ENCODE results near the gene FAM237A.

FAM237A gene

GRCh38 chr2:206626108-206626507 lies 16.2 kb upstream of the FAM237A start:
- no peaks in the 10 kb centered on the region for H3K9me3 ChIP-seq (ENCODE audit: control insufficient read depth, low read length)
- H3K36me3 ChIP-seq (ENCODE audit: control insufficient read depth, insufficient read depth, low read length) = no peaks in the 10 kb centered on the region
- no peaks in the 10 kb centered on the region for H3K27me3 ChIP-seq (replicated peaks; ENCODE audit: control insufficient read depth, insufficient read depth, low read length, poor library complexity, severe bottlenecking)
- H3K4me3 ChIP-seq (ENCODE audit: insufficient read depth, low read depth, low read length, poor library complexity, severe bottlenecking) = no peak overlapping the region
- no peak overlapping the region for H3K27ac ChIP-seq (ENCODE audit: insufficient read depth, low read length, poor library complexity, severe bottlenecking)
- H3K4me1 ChIP-seq (ENCODE audit: control insufficient read depth, insufficient read depth, low read length, poor library complexity, severe bottlenecking) = no peaks in the 10 kb centered on the region
- DNase-seq = no peak

- no peak for DNase-seq
- Histone ChIP-seq H3K9me3 (ENCODE audit: control insufficient read depth, low read length) (no peaks in the 10 kb centered on the region), H3K27me3 (replicated peaks; ENCODE audit: control insufficient read depth, insufficient read depth, low read length, poor library complexity, severe bottlenecking) (no peaks in the 10 kb centered on the region), H3K4me1 (ENCODE audit: control insufficient read depth, insufficient read depth, low read length, poor library complexity, severe bottlenecking) (no peaks in the 10 kb centered on the region), H3K27ac (ENCODE audit: insufficient read depth, low read length, poor library complexity, severe bottlenecking) (no peak overlapping the region), H3K4me3 (ENCODE audit: insufficient read depth, low read depth, low read length, poor library complexity, severe bottlenecking) (no peak overlapping the region), H3K36me3 (ENCODE audit: control insufficient read depth, insufficient read depth, low read length) (no peaks in the 10 kb centered on the region)
Observed at GRCh38 chr2:206627632-206628031, 14.7 kb upstream of the FAM237A start.

GRCh38 chr2:206631340-206631739 lies 10.9 kb upstream of the FAM237A start:
- no peak overlapping the region for H3K4me3 ChIP-seq (ENCODE audit: insufficient read depth, low read depth, low read length, poor library complexity, severe bottlenecking)
- H3K27ac ChIP-seq (ENCODE audit: insufficient read depth, low read length, poor library complexity, severe bottlenecking) = no peak overlapping the region
- no peaks in the 10 kb centered on the region for H3K36me3 ChIP-seq (ENCODE audit: control insufficient read depth, insufficient read depth, low read length)
- no peaks in the 10 kb centered on the region for H3K27me3 ChIP-seq (replicated peaks; ENCODE audit: control insufficient read depth, insufficient read depth, low read length, poor library complexity, severe bottlenecking)
- no peaks in the 10 kb centered on the region for H3K4me1 ChIP-seq (ENCODE audit: control insufficient read depth, insufficient read depth, low read length, poor library complexity, severe bottlenecking)
- DNase-seq = no peak
- no peaks in the 10 kb centered on the region for H3K9me3 ChIP-seq (ENCODE audit: control insufficient read depth, low read length)

GRCh38 chr2:206635015-206635414 lies 7.3 kb upstream of the FAM237A start:
- H3K9me3 ChIP-seq (ENCODE audit: control insufficient read depth, low read length) = no peaks in the 10 kb centered on the region
- H3K4me1 ChIP-seq (ENCODE audit: control insufficient read depth, insufficient read depth, low read length, poor library complexity, severe bottlenecking) = no peaks in the 10 kb centered on the region
- no peak overlapping the region for H3K4me3 ChIP-seq (ENCODE audit: insufficient read depth, low read depth, low read length, poor library complexity, severe bottlenecking)
- H3K27ac ChIP-seq (ENCODE audit: insufficient read depth, low read length, poor library complexity, severe bottlenecking) = no peak overlapping the region
- no peaks in the 10 kb centered on the region for H3K27me3 ChIP-seq (replicated peaks; ENCODE audit: control insufficient read depth, insufficient read depth, low read length, poor library complexity, severe bottlenecking)
- no peaks in the 10 kb centered on the region for H3K36me3 ChIP-seq (ENCODE audit: control insufficient read depth, insufficient read depth, low read length)
- DNase-seq = no peak

GRCh38 chr2:206639636-206640035 lies 2.7 kb upstream of the FAM237A start:
- DNase-seq = no peak
- H3K4me1 ChIP-seq (ENCODE audit: control insufficient read depth, insufficient read depth, low read length, poor library complexity, severe bottlenecking) = no peaks in the 10 kb centered on the region
- H3K27ac ChIP-seq (ENCODE audit: insufficient read depth, low read length, poor library complexity, severe bottlenecking) = no peak overlapping the region
- no peaks in the 10 kb centered on the region for H3K9me3 ChIP-seq (ENCODE audit: control insufficient read depth, low read length)
- no peak overlapping the region for H3K4me3 ChIP-seq (ENCODE audit: insufficient read depth, low read depth, low read length, poor library complexity, severe bottlenecking)
- no peaks in the 10 kb centered on the region for H3K36me3 ChIP-seq (ENCODE audit: control insufficient read depth, insufficient read depth, low read length)
- peaks cover 11% of the 10 kb centered on the region for H3K27me3 ChIP-seq (replicated peaks; ENCODE audit: control insufficient read depth, insufficient read depth, low read length, poor library complexity, severe bottlenecking)

- no peak for DNase-seq
- no peaks in the 10 kb centered on the region for H3K36me3 ChIP-seq (ENCODE audit: control insufficient read depth, insufficient read depth, low read length)
- no peak overlapping the region for H3K4me3 ChIP-seq (ENCODE audit: insufficient read depth, low read depth, low read length, poor library complexity, severe bottlenecking)
- peaks cover 11% of the 10 kb centered on the region for H3K27me3 ChIP-seq (replicated peaks; ENCODE audit: control insufficient read depth, insufficient read depth, low read length, poor library complexity, severe bottlenecking)
- H3K4me1 ChIP-seq (ENCODE audit: control insufficient read depth, insufficient read depth, low read length, poor library complexity, severe bottlenecking) = no peaks in the 10 kb centered on the region
- no peaks in the 10 kb centered on the region for H3K9me3 ChIP-seq (ENCODE audit: control insufficient read depth, low read length)
- H3K27ac ChIP-seq (ENCODE audit: insufficient read depth, low read length, poor library complexity, severe bottlenecking) = no peak overlapping the region
Observed at GRCh38 chr2:206641226-206641625, 1.1 kb upstream of the FAM237A start.

GRCh38 chr2:206647985-206648384 lies 5.7 kb downstream of the FAM237A start:
- Histone ChIP-seq H3K9me3 (ENCODE audit: control insufficient read depth, low read length) (no peaks in the 10 kb centered on the region), H3K4me1 (ENCODE audit: control insufficient read depth, insufficient read depth, low read length, poor library complexity, severe bottlenecking) (no peaks in the 10 kb centered on the region), H3K27ac (ENCODE audit: insufficient read depth, low read length, poor library complexity, severe bottlenecking) (no peak overlapping the region), H3K27me3 (replicated peaks; ENCODE audit: control insufficient read depth, insufficient read depth, low read length, poor library complexity, severe bottlenecking) (no peaks in the 10 kb centered on the region), H3K4me3 (ENCODE audit: insufficient read depth, low read depth, low read length, poor library complexity, severe bottlenecking) (no peak overlapping the region), H3K36me3 (ENCODE audit: control insufficient read depth, insufficient read depth, low read length) (no peaks in the 10 kb centered on the region)
- DNase-seq = no peak

- Histone ChIP-seq H3K4me1 (ENCODE audit: control insufficient read depth, insufficient read depth, low read length, poor library complexity, severe bottlenecking) (no peaks in the 10 kb centered on the region), H3K4me3 (ENCODE audit: insufficient read depth, low read depth, low read length, poor library complexity, severe bottlenecking) (no peak overlapping the region), H3K9me3 (ENCODE audit: control insufficient read depth, low read length) (no peaks in the 10 kb centered on the region), H3K27ac (ENCODE audit: insufficient read depth, low read length, poor library complexity, severe bottlenecking) (no peak overlapping the region), H3K27me3 (replicated peaks; ENCODE audit: control insufficient read depth, insufficient read depth, low read length, poor library complexity, severe bottlenecking) (no peaks in the 10 kb centered on the region), H3K36me3 (ENCODE audit: control insufficient read depth, insufficient read depth, low read length) (no peaks in the 10 kb centered on the region)
- no peak for DNase-seq
Observed at GRCh38 chr2:206657087-206657486, 14.8 kb downstream of the FAM237A start.

GRCh38 chr2:206665251-206665650 lies 23.0 kb downstream of the FAM237A start:
- H3K4me3 ChIP-seq (ENCODE audit: insufficient read depth, low read depth, low read length, poor library complexity, severe bottlenecking) = no peak overlapping the region
- no peaks in the 10 kb centered on the region for H3K4me1 ChIP-seq (ENCODE audit: control insufficient read depth, insufficient read depth, low read length, poor library complexity, severe bottlenecking)
- no peak for DNase-seq
- no peaks in the 10 kb centered on the region for H3K9me3 ChIP-seq (ENCODE audit: control insufficient read depth, low read length)
- H3K27ac ChIP-seq (ENCODE audit: insufficient read depth, low read length, poor library complexity, severe bottlenecking) = no peak overlapping the region
- no peaks in the 10 kb centered on the region for H3K36me3 ChIP-seq (ENCODE audit: control insufficient read depth, insufficient read depth, low read length)
- no peaks in the 10 kb centered on the region for H3K27me3 ChIP-seq (replicated peaks; ENCODE audit: control insufficient read depth, insufficient read depth, low read length, poor library complexity, severe bottlenecking)

GRCh38 chr2:206670531-206671319 lies 28.4 kb downstream of the FAM237A start:
- H3K9me3 ChIP-seq (ENCODE audit: control insufficient read depth, low read length) = no peaks in the 10 kb centered on the region
- no peak for DNase-seq
- no peak overlapping the region for H3K27ac ChIP-seq (ENCODE audit: insufficient read depth, low read length, poor library complexity, severe bottlenecking)
- no peaks in the 10 kb centered on the region for H3K4me1 ChIP-seq (ENCODE audit: control insufficient read depth, insufficient read depth, low read length, poor library complexity, severe bottlenecking)
- no peak overlapping the region for H3K4me3 ChIP-seq (ENCODE audit: insufficient read depth, low read depth, low read length, poor library complexity, severe bottlenecking)
- H3K36me3 ChIP-seq (ENCODE audit: control insufficient read depth, insufficient read depth, low read length) = no peaks in the 10 kb centered on the region
- peaks cover 4% of the 10 kb centered on the region for H3K27me3 ChIP-seq (replicated peaks; ENCODE audit: control insufficient read depth, insufficient read depth, low read length, poor library complexity, severe bottlenecking)

All from effector memory CD4-positive, alpha-beta T cell (primary cell).